Cardiac fibroblast (primary cell): ENCODE data around the gene FRMD4B.
A peak's percentile ranks its signal among the peaks of the same experiment; 100 is the strongest.

ENCODE experiments used
- DNase-seq, 2 donors: peaks; one replicate each; pipeline versions ENCODE4 v3.0.0 to v3.0.0-alpha.2; 2010; ENCODE audit warnings: low read depth in 2 of 2
- H3K4me3 ChIP-seq, 2 donors: replicated peaks in 1 of 2; 1 replicate in 1 of 2; 2 replicates in 1 of 2; pipeline ENCODE4 v1.5.1; 2011; ENCODE audit warnings: low read depth in 2 of 2, low read length in 2 of 2, mild to moderate bottlenecking in 2 of 2, moderate library complexity in 1 of 2
- CTCF ChIP-seq: IDR thresholded peaks from one replicate; pipeline ENCODE4 v1.5.1; 2011; ENCODE audit warnings: low read depth, mild to moderate bottlenecking, low read length, inconsistent platforms

Gene FRMD4B

GRCh38 chr3:69406163-69406562, 20.3 kb upstream of the FRMD4B start:
- TF ChIP-seq CTCF = no peak
- DNase-seq = peak; percentile 40 to 75
- H3K4me3 ChIP-seq = no peak overlapping the region

- DNase-seq = no peak
- H3K4me3 ChIP-seq = no peak overlapping the region
- TF ChIP-seq CTCF = no peak
Measured at GRCh38 chr3:69405067-69405466, 19.2 kb upstream of the FRMD4B start.

- no peak for TF ChIP-seq CTCF
- no peak overlapping the region for H3K4me3 ChIP-seq
- DNase-seq = no peak
Measured at GRCh38 chr3:69403454-69403853, 17.6 kb upstream of the FRMD4B start.

- H3K4me3 ChIP-seq = no peak overlapping the region
- no peak for DNase-seq
- no peak for TF ChIP-seq CTCF
Measured at GRCh38 chr3:69400683-69401082, 14.8 kb upstream of the FRMD4B start.

GRCh38 chr3:69392850-69393249, 7.0 kb upstream of the FRMD4B start:
- H3K4me3 ChIP-seq = no peak overlapping the region
- TF ChIP-seq CTCF = no peak
- DNase-seq = no peak

- TF ChIP-seq CTCF = no peak
- no peak for DNase-seq
- no peak overlapping the region for H3K4me3 ChIP-seq
Measured at GRCh38 chr3:69392415-69392814, 6.5 kb upstream of the FRMD4B start.

- TF ChIP-seq CTCF = no peak
- DNase-seq = no peak
- H3K4me3 ChIP-seq = no peak overlapping the region
Measured at GRCh38 chr3:69391554-69391953, 5.7 kb upstream of the FRMD4B start.
